AG04450 (cell line): ENCODE data around the gene GRN. TPM values are rescaled to one million over a fixed set of nuclear protein-coding genes. Genes with fewer than 3 reads are reported as not detected.
"Not testable (repeated sequence)": the region's sequence is repeated elsewhere in the genome, so short reads cannot be mapped to it uniquely, and the experiment has no call there.

Experiments
- CTCF ChIA-PET: fragments of 300-600, 350-600 bp; formaldehyde crosslinking; extraction: SDS; loops from one replicate; lab custom pipeline; 2022; ENCODE audit warnings: antibody characterized with exemption, inconsistent platforms; lab: Charles Lee
- POLR2A ChIA-PET: fragments of 350-600 bp; formaldehyde crosslinking; extraction: SDS; loops from one replicate; lab custom pipeline; 2021; ENCODE audit warnings: antibody characterized with exemption, inconsistent platforms; lab: Yijun Ruan, JAX
- DNase-seq: peaks from one replicate; pipeline ENCODE4 v3.0.0-alpha.2; 2011; ENCODE audit warnings: low read depth, low spot score
- H3K27ac ChIP-seq: one replicate; pipeline ENCODE4 v1.5.1; 2012; ENCODE audit warnings: low read depth, low read length, control low read depth
- H3K27me3 ChIP-seq: one replicate; pipeline ENCODE4 v1.6.0; 2012; ENCODE audit warnings: low read length; ENCODE audit not compliant: control insufficient read depth, insufficient read depth
- H3K4me3 ChIP-seq: 2 replicates; pipeline ENCODE4 v1.5.1; 2011; ENCODE audit warnings: mild to moderate bottlenecking, low read depth, low read length, control low read depth
- H3K9me3 ChIP-seq: 2 replicates; pipeline ENCODE4 v1.5.1; 2012; ENCODE audit warnings: low read length; ENCODE audit not compliant: control insufficient read depth, insufficient read depth
- polyA plus RNA-seq: library from polyadenylated mRNA; depleted of rRNA; stranded (reverse); fragments of >200 nt; gene quantifications from 2 replicates; pipeline ENCODE4 v1.2.3, GENCODE V29; 2011
- TF ChIP-seq, protein P1 (sequence below): IDR thresholded peaks from 2 replicates; pipeline ENCODE4 v1.5.1; 2011; ENCODE audit warnings: low read depth, low read length, control low read depth, inconsistent platforms

The GRN gene
- polyA plus RNA-seq, 1 experiment = 203 TPM

DNA sequence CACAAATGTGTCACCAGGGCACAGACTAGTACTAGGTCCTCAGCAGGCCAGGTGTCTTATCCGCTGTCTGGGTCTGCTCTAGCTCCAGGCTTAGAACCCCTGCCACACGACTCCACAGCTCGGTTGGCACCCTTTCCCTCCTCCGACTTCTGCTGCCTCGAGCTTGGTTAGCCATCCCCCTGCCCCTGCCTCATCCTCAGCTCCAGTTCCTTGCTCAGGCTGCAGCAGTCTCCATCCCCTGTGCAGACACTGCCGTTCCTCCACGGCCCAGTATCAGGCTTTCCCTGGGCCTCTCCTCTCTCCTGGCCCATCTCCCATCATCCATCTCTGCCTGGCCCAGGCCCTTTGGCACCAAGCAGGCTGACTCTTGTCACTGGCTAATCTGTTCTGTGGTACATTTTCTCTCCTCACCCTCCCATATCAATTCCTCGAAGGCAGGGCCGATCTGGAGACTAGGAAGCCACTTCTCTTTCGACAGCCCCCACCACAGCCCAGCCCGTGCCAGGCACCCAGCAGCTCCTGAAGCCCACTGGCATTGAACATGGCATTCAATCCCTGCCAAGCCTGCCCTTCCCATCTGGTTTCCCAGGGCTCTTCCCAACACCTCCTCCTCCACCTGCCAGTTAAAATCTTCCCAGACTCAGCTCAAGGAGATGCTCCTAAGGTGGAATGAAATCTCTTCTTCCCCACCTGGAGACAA lies 1.4 kb upstream of the GRN start:
- Histone ChIP-seq H3K4me3 (no peak overlapping the region), H3K9me3 (no peaks in the 10 kb centered on the region), H3K27me3 (peaks cover 4% of the 10 kb centered on the region), H3K27ac (no peak overlapping the region)
- TF ChIP-seq, protein P1, sequence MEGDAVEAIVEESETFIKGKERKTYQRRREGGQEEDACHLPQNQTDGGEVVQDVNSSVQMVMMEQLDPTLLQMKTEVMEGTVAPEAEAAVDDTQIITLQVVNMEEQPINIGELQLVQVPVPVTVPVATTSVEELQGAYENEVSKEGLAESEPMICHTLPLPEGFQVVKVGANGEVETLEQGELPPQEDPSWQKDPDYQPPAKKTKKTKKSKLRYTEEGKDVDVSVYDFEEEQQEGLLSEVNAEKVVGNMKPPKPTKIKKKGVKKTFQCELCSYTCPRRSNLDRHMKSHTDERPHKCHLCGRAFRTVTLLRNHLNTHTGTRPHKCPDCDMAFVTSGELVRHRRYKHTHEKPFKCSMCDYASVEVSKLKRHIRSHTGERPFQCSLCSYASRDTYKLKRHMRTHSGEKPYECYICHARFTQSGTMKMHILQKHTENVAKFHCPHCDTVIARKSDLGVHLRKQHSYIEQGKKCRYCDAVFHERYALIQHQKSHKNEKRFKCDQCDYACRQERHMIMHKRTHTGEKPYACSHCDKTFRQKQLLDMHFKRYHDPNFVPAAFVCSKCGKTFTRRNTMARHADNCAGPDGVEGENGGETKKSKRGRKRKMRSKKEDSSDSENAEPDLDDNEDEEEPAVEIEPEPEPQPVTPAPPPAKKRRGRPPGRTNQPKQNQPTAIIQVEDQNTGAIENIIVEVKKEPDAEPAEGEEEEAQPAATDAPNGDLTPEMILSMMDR = no peak
- ChIA-PET POLR2A (no interaction called here), CTCF (interaction anchor here (1.0 to 1.3 kb wide), 2 partner anchors 13 to 20 kb away, joined by 3 to 4 read pairs; partner anchors contain the start of gene FAM171A2)
- no peak for DNase-seq

DNA sequence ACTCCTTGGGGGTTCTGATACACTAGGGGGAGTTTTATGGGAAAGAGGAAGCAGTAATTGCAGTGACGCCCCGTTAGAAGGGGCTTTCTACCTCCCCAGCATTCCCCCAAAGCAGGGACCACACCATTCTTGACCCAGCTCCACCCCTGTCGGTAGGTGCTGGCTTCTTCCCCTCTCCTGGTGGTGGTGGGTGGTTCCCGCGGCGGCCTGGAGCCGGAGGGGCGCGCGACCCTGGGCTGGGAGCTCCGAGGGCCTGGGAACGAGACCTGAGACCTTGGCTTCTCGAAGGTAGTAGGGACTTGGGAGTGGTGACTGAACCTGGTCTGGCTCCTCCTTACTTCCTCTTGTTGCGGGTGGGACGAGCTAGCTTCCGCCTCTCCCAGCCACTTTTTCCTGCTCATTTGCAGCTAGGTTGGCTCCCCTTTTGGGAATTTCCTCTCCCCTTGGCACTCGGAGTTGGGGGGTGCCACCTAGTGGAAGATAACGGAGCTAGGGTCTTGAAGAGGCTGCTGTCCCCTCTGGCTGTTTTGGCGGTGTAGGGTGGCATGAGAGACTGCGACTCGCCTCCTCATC lies 438 bp downstream of the GRN start:
- ChIA-PET CTCF (interaction anchor here (0.6 to 2.0 kb wide), 14 partner anchors 12 to 472 kb away, joined by 3 to 21 read pairs (median 4); partner anchors contain the start of genes ASB16 and FAM171A2), POLR2A (interaction anchor here (0.6 to 1.8 kb wide), 5 partner anchors 16 to 222 kb away, joined by 3 to 10 read pairs (median 4); partner anchors contain the start of gene HDAC5)
- peak overlapping the region; percentile 98 for H3K4me3 ChIP-seq
- H3K9me3 ChIP-seq = no peaks in the 10 kb centered on the region
- peak overlapping the region; percentile 11 for H3K27ac ChIP-seq
- no peak for DNase-seq
- H3K27me3 ChIP-seq = peaks cover 4% of the 10 kb centered on the region
- TF ChIP-seq, protein P1 = peak; percentile 66

DNA sequence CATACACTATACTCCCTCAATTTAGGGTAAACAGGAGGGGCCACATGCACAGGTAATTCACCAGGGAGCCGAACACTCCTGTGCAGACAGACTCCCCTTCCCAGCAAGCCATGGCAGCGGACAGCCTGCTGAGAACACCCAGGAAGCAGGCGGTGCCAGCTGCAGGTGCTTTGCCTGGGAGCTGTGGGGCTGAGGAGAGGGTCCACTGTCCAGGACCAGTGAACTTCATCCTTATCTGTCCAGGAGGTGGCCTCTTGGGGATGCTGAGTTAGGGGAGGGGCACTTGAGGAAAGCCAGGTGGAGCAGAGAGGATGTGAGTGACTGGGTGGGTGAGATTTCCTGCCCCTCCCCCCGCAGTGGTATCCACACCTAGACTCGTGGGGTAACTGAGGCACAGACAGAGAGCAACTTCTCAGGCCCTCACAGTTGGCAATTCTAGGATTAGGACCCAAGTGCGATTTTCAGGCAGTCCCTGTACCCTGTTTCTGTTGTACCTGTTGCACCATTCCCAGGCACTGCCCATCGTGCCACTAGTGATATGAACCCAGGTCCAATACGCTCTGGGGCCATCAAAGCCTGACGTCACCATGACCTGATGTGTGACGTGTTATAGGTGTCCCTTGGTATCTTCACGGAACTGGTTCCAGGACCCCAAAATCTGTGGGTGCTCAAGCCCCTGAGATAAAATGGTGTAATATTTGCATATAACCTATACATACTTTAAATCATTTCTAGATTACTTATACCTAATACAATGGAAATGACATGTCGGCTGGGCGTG lies 1.2 kb downstream of the GRN start:
- ChIA-PET POLR2A (interaction anchor here (1.0 to 1.8 kb wide), 3 partner anchors 15 to 223 kb away, joined by 3 to 10 read pairs (median 6); partner anchors contain the start of gene HDAC5), CTCF (interaction anchor here (0.6 to 2.0 kb wide), 11 partner anchors 14 to 177 kb away, joined by 3 to 21 read pairs (median 5); partner anchors contain the start of genes ASB16 and FAM171A2)
- Histone ChIP-seq H3K4me3 (peak overlapping the region; percentile 98), H3K27ac (peak overlapping the region; percentile 11), H3K9me3 (no peaks in the 10 kb centered on the region), H3K27me3 (peaks cover 2% of the 10 kb centered on the region)
- DNase-seq = no peak
- TF ChIP-seq, protein P1 = no peak

DNA sequence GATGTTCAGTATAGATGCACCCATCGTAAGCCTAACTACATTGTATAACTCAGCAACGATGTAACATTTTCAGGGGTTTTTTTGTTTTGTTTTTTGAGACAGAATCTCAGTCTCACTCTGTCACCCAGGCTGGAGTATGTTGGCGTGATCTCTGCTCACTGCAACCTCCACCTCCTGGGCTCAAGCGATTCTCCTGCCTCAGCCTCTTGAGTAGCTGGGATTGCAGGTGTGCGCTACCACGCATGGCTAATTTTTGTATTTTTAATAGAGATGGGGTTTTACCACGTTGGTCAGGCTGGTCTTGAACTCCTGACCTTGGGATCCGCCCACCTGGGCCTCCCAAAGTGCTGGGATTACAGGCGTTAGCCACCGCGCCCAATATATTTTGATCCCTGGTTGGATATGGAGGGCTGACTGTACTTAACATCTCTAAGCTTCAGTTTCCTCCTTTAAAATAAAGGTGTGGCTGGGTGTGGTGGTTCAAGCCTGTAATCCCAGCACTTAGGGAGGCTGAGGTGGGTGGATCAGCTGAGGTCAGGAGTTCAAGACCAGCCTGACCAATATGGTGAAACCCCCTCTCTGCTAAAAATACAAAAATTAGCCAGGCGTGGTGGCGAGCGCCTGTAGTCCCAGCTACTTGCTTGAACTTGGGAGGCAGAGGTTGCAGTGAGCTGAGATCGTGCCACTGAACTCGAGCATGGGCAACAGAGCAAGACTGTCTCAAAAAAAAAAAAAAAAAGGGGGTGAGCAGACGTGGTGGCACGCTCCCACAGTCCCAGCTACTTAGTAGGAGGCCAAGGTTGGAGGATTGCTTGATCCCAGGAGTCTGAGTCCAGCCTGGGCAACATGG lies 2.3 kb downstream of the GRN start:
- CTCF ChIA-PET = interaction anchor here (1.5 kb wide), 1 partner anchor 175 kb away, joined by 4 read pairs; no protein-coding TSS in a partner anchor
- DNase-seq, H3K27me3 ChIP-seq, H3K4me3 ChIP-seq, H3K27ac ChIP-seq, H3K9me3 ChIP-seq: not testable (repeated sequence)
- POLR2A ChIA-PET = interaction anchor here (0.7 kb wide), 1 partner anchor 161 kb away, joined by 3 read pairs; no protein-coding TSS in a partner anchor
